ENCODE data around the gene PITPNC1.

GRCh38 chr17:67601897-67602296, 224.8 kb downstream of the PITPNC1 start:
- TF ChIP-seq SIN3A (IDR thresholded peaks at IDR 0.05; ENCODE audit: borderline replicate concordance, insufficient read depth, low read length) (no peak), TAF1 (IDR thresholded peaks at IDR 0.05; ENCODE audit: borderline replicate concordance, insufficient read depth, low read length) (no peak)

All from PFSK-1 (cell line).